ENCODE measurements around the gene WDR45.

The WDR45 gene

DNA sequence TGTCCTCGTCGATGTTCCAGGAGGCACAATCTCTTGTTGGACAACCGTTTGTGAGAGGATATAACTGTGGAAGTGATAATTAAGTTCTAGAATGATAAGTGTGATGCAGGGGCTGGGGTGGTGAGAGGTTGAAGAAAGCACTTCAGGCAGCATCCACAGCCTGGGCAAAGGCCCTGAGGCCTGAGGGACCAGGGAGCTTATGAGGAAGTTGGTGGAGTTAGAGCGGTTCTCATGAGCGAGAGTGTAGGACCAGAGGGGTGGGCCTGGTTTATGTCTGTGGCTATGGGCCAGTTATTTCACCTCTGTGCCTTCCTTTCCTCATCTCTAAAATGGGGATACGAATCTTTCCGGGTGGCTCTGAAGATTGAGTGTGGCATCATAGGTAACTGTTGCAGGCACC lies 18.2 kb downstream of the WDR45 start:
- H3K27me3 ChIP-seq (ENCODE audit: control insufficient read depth, insufficient read depth, low read length), result no peaks in the 10 kb centered on the region
- no peaks in the 10 kb centered on the region for H3K9me3 ChIP-seq (ENCODE audit: control insufficient read depth, low read depth, low read length)

GRCh38 chrX:49060914-49061313 lies 18.8 kb downstream of the WDR45 start:
- no peaks in the 10 kb centered on the region for H3K36me3 ChIP-seq (ENCODE audit: control insufficient read depth, low read depth, low read length)
- no peaks in the 10 kb centered on the region for H3K4me1 ChIP-seq (ENCODE audit: control insufficient read depth, low read depth, low read length)
- no peak overlapping the region for H3K4me3 ChIP-seq (ENCODE audit: low read length)
- H3K9me3 ChIP-seq (ENCODE audit: control insufficient read depth, low read depth, low read length), result no peaks in the 10 kb centered on the region
- no peak overlapping the region for H3K9ac ChIP-seq (ENCODE audit: low read length)
- H3K27me3 ChIP-seq (ENCODE audit: control insufficient read depth, insufficient read depth, low read length), result no peaks in the 10 kb centered on the region
- no peak overlapping the region for H3K27ac ChIP-seq (ENCODE audit: low read length)

More for the DNA sequence above, 18.2 kb downstream of the WDR45 start:
- Histone ChIP-seq H3K4me3 (ENCODE audit: low read length) (no peak overlapping the region), H3K36me3 (ENCODE audit: control insufficient read depth, low read depth, low read length) (no peaks in the 10 kb centered on the region), H3K4me1 (ENCODE audit: control insufficient read depth, low read depth, low read length) (no peaks in the 10 kb centered on the region), H3K9ac (ENCODE audit: low read length) (no peak overlapping the region), H3K27ac (ENCODE audit: low read length) (no peak overlapping the region)

GRCh38 chrX:49059681-49060085 lies 20.0 kb downstream of the WDR45 start:
- Histone ChIP-seq H3K27me3 (ENCODE audit: control insufficient read depth, insufficient read depth, low read length) (no peaks in the 10 kb centered on the region), H3K4me3 (ENCODE audit: low read length) (peak overlapping the region; percentile 41), H3K9ac (ENCODE audit: low read length) (no peak overlapping the region)

DNA sequence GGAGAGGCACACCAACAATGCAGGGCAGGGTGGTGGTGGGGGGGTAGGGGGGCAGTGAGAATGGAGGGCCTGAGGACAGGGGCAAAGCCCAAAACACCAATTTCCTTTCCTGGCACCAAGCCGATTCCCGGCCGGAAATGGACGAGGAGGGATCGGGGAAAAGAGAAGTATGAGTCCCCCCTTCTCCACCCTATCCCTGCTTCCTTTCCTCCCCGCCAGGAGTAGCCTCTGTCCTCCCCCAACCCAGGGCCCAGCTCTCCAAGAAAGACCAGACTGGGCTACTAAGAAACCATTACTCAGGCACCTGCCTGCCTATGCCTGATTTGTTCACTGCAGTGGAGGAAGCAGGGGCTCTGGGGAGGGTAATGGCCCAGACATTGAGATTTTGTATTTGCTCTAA lies 20.5 kb downstream of the WDR45 start:
- no peaks in the 10 kb centered on the region for H3K36me3 ChIP-seq (ENCODE audit: control insufficient read depth, low read depth, low read length)
- H3K27me3 ChIP-seq (ENCODE audit: control insufficient read depth, insufficient read depth, low read length), result no peaks in the 10 kb centered on the region
- H3K4me3 ChIP-seq (ENCODE audit: low read length), result peak overlapping the region; percentile 41
- H3K9me3 ChIP-seq (ENCODE audit: control insufficient read depth, low read depth, low read length), result no peaks in the 10 kb centered on the region
- H3K27ac ChIP-seq (ENCODE audit: low read length), result no peak overlapping the region
- H3K9ac ChIP-seq (ENCODE audit: low read length), result no peak overlapping the region
- no peaks in the 10 kb centered on the region for H3K4me1 ChIP-seq (ENCODE audit: control insufficient read depth, low read depth, low read length)

More at GRCh38 chrX:49059681-49060085, 20.0 kb downstream of the WDR45 start:
- no peaks in the 10 kb centered on the region for H3K4me1 ChIP-seq (ENCODE audit: control insufficient read depth, low read depth, low read length)
- H3K9me3 ChIP-seq (ENCODE audit: control insufficient read depth, low read depth, low read length), result no peaks in the 10 kb centered on the region
- H3K27ac ChIP-seq (ENCODE audit: low read length), result no peak overlapping the region
- no peaks in the 10 kb centered on the region for H3K36me3 ChIP-seq (ENCODE audit: control insufficient read depth, low read depth, low read length)

DNA sequence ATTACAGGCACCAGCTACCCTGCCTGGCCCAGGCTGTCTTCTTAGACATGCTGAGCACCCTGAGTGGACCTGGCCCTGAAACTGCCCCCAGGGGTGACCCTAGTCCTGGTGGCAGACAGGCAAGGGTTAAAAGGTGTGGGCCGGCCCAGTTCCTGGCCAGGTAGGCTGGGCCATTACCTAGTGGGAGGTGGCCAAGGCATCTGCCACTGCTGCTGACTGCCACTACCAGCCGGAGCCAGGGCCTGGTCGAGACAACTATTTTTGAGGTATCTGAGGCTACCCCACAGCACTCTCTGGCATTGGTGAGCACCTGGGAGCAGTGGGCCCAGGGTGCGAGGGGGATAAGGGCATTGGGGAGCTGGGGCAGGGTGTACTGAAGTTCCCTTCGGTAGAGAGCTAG lies 20.9 kb downstream of the WDR45 start, which contains the start of gene CCDC120:
Gene CCDC120, plus strand, starts transcription at position 206 of the 400 bp plus-strand sequence. CDS start 3,043 bp downstream, outside the sequence.
- Histone ChIP-seq H3K9ac (ENCODE audit: low read length) (no peak within 1 kb of the TSS), H3K4me3 (ENCODE audit: low read length) (peak within 1 kb of the TSS; percentile 41)

GRCh38 chrX:49054073-49054762 lies 25.5 kb downstream of the WDR45 start:
- peaks cover 1% of the 10 kb centered on the region for H3K9me3 ChIP-seq (ENCODE audit: control insufficient read depth, low read depth, low read length)
- H3K4me3 ChIP-seq (ENCODE audit: low read length), result peak overlapping the region; percentile 54
- no peaks in the 10 kb centered on the region for H3K4me1 ChIP-seq (ENCODE audit: control insufficient read depth, low read depth, low read length)
- no peak overlapping the region for H3K27ac ChIP-seq (ENCODE audit: low read length)
- H3K36me3 ChIP-seq (ENCODE audit: control insufficient read depth, low read depth, low read length), result no peaks in the 10 kb centered on the region
- H3K9ac ChIP-seq (ENCODE audit: low read length), result peak overlapping the region; percentile 34
- H3K27me3 ChIP-seq (ENCODE audit: control insufficient read depth, insufficient read depth, low read length), result no peaks in the 10 kb centered on the region

More for the DNA sequence above, 20.9 kb downstream of the WDR45 start, which contains the start of gene CCDC120:
- Histone ChIP-seq H3K9me3 (ENCODE audit: control insufficient read depth, low read depth, low read length) (no peaks in the 10 kb centered on the region), H3K27me3 (ENCODE audit: control insufficient read depth, insufficient read depth, low read length) (no peaks in the 10 kb centered on the region), H3K36me3 (ENCODE audit: control insufficient read depth, low read depth, low read length) (no peaks in the 10 kb centered on the region), H3K27ac (ENCODE audit: low read length) (no peak within 1 kb of the TSS), H3K4me1 (ENCODE audit: control insufficient read depth, low read depth, low read length) (no peaks in the 10 kb centered on the region)

GRCh38 chrX:49053223-49054072 lies 26.2 kb downstream of the WDR45 start:
- Histone ChIP-seq H3K27me3 (ENCODE audit: control insufficient read depth, insufficient read depth, low read length) (no peaks in the 10 kb centered on the region), H3K4me3 (ENCODE audit: low read length) (peak overlapping the region; percentile 54), H3K9ac (ENCODE audit: low read length) (peak overlapping the region; percentile 34), H3K27ac (ENCODE audit: low read length) (no peak overlapping the region), H3K36me3 (ENCODE audit: control insufficient read depth, low read depth, low read length) (no peaks in the 10 kb centered on the region), H3K9me3 (ENCODE audit: control insufficient read depth, low read depth, low read length) (peaks cover 3% of the 10 kb centered on the region), H3K4me1 (ENCODE audit: control insufficient read depth, low read depth, low read length) (no peaks in the 10 kb centered on the region)

DNA sequence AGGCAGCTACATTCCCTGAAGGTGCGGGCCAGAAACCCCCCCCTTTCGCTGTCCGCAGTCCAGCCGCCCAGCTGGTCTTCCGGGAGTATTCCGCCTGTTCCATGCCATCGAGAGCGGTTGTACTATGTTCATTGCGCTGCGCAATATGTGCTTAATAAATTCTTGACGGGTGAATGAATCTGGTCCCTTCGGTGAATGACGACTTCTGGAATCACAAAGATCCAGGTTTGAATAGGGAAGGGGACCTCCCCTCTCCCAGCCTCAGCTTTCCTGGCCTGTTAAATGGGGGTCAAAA lies 35.8 kb downstream of the WDR45 start:
- Histone ChIP-seq H3K4me1 (ENCODE audit: control insufficient read depth, low read depth, low read length) (peaks cover 6% of the 10 kb centered on the region), H3K9ac (ENCODE audit: low read length) (no peak overlapping the region), H3K27ac (ENCODE audit: low read length) (no peak overlapping the region), H3K4me3 (ENCODE audit: low read length) (peak overlapping the region; percentile 17), H3K9me3 (ENCODE audit: control insufficient read depth, low read depth, low read length) (no peaks in the 10 kb centered on the region), H3K36me3 (ENCODE audit: control insufficient read depth, low read depth, low read length) (peaks cover 6% of the 10 kb centered on the region), H3K27me3 (ENCODE audit: control insufficient read depth, insufficient read depth, low read length) (no peaks in the 10 kb centered on the region)

DNA sequence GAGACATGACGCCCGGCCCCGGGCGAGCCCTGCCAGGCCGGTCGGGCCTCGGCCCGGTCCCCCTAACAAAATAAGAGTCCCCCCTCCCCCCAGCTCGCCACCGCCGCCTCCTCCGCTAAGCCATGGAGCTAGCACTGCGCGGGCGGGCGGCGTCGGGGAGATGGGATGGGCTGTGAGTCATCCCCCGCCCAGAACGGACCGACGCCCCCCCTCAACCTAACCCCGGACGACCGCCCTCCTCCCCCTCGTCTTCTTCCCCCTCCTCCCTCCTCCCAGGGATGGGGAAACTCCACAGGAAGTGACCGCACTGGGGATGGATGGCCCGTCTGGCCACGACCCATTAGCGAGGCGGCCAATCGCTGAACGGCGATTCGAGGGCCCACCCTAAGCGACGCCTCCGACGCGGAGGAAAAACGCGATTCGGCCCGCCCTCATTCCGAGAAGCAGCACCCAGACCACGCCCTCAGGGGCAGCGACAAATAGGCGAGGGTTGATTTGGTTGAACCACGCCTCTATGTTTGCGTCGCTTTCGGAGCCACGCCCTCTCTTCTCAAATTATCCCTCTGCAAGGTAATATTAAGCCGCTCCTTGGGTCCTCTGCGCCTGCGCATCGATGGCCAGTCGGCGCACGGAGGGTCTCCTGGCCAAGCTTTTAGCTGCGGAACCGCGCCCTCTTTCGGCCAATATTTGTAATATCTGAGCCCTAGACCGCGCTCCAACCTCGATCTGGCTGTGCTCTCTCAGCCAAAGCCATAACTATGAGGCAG lies 36.3 kb downstream of the WDR45 start, which contains the start of gene TFE3:
Gene TFE3, minus strand, starts transcription at position 138 of the 767 bp plus-strand sequence. Its CDS starts 131 bp downstream, at position 7.
- no peaks in the 10 kb centered on the region for H3K27me3 ChIP-seq (ENCODE audit: control insufficient read depth, insufficient read depth, low read length)
- H3K36me3 ChIP-seq (ENCODE audit: control insufficient read depth, low read depth, low read length), result peaks cover 12% of the 10 kb centered on the region
- H3K9ac ChIP-seq (ENCODE audit: low read length), result peak within 1 kb of the TSS; percentile 51
- no peaks in the 10 kb centered on the region for H3K9me3 ChIP-seq (ENCODE audit: control insufficient read depth, low read depth, low read length)
- peak within 1 kb of the TSS; percentile 75 for H3K4me3 ChIP-seq (ENCODE audit: low read length)
- H3K4me1 ChIP-seq (ENCODE audit: control insufficient read depth, low read depth, low read length), result peaks cover 6% of the 10 kb centered on the region
- H3K27ac ChIP-seq (ENCODE audit: low read length), result no peak within 1 kb of the TSS

GRCh38 chrX:49042581-49043219 lies 37.0 kb downstream of the WDR45 start:
- Histone ChIP-seq H3K9ac (ENCODE audit: low read length) (peak overlapping the region; percentile 51), H3K36me3 (ENCODE audit: control insufficient read depth, low read depth, low read length) (peaks cover 19% of the 10 kb centered on the region), H3K4me1 (ENCODE audit: control insufficient read depth, low read depth, low read length) (peaks cover 6% of the 10 kb centered on the region), H3K27ac (ENCODE audit: low read length) (no peak overlapping the region), H3K4me3 (ENCODE audit: low read length) (peak overlapping the region; percentile 75), H3K27me3 (ENCODE audit: control insufficient read depth, insufficient read depth, low read length) (no peaks in the 10 kb centered on the region), H3K9me3 (ENCODE audit: control insufficient read depth, low read depth, low read length) (peaks cover 2% of the 10 kb centered on the region)

Measured in iPS-18a (cell line).